GM15510 (cell line): Measurements from ENCODE around the gene CTAG1A.
"Not testable (repeated sequence)": the region's sequence is repeated elsewhere in the genome, so short reads cannot be mapped to it uniquely, and the experiment has no call there.

Source experiments
- POLR2A ChIP-seq: IDR thresholded peaks from 3 replicates; pipeline ENCODE4 v1.6.1; 2011; ENCODE audit warnings: borderline replicate concordance; ENCODE audit not compliant: insufficient read length; ENCODE audit errors: extremely low read depth

The CTAG1A gene

GRCh38 chrX:154584585-154585183, at the start of gene CTAG1A:
TSS of gene CTAG1A (plus strand) at chrX:154585133. CDS start at chrX:154585207, 74 bp downstream.
- not testable (repeated sequence) for TF ChIP-seq POLR2A

GRCh38 chrX:154535892-154536291, 49.0 kb upstream of the CTAG1A start:
- no peak for TF ChIP-seq POLR2A

GRCh38 chrX:154539077-154539476, 45.9 kb upstream of the CTAG1A start:
- no peak for TF ChIP-seq POLR2A

GRCh38 chrX:154540897-154541535, 43.9 kb upstream of the CTAG1A start:
- no peak for TF ChIP-seq POLR2A

- TF ChIP-seq POLR2A: no peak
Observed at GRCh38 chrX:154541589-154541895, 43.4 kb upstream of the CTAG1A start.

GRCh38 chrX:154541896-154542722, 42.8 kb upstream of the CTAG1A start:
- TF ChIP-seq POLR2A: no peak

GRCh38 chrX:154542723-154543424, 42.1 kb upstream of the CTAG1A start:
- no peak for TF ChIP-seq POLR2A

- no peak for TF ChIP-seq POLR2A
Observed at GRCh38 chrX:154545673-154546274, 39.2 kb upstream of the CTAG1A start.

GRCh38 chrX:154546354-154547244, 38.3 kb upstream of the CTAG1A start, which contains the start of gene G6PD:
TSS of gene G6PD (minus strand) at chrX:154546846. CDS start at chrX:154546155, 691 bp downstream.
- peak; percentile 85 for TF ChIP-seq POLR2A

- peak; percentile 37 for TF ChIP-seq POLR2A
Observed at GRCh38 chrX:154547245-154548027, 37.5 kb upstream of the CTAG1A start, which contains the start of gene IKBKG. TSS of gene IKBKG (plus strand) at chrX:154547620. CDS start at chrX:154552003, 4,383 bp downstream.

- no peak for TF ChIP-seq POLR2A
Observed at GRCh38 chrX:154548028-154548316, 37.0 kb upstream of the CTAG1A start.

- TF ChIP-seq POLR2A: no peak
Observed at GRCh38 chrX:154549766-154550165, 35.2 kb upstream of the CTAG1A start.

GRCh38 chrX:154592505-154592904, 7.6 kb downstream of the CTAG1A start:
- TF ChIP-seq POLR2A: no peak

- no peak for TF ChIP-seq POLR2A
Observed at GRCh38 chrX:154593201-154593600, 8.3 kb downstream of the CTAG1A start.

GRCh38 chrX:154594491-154594890, 9.6 kb downstream of the CTAG1A start:
- no peak for TF ChIP-seq POLR2A
